GM19452 (cell line): ENCODE measurements around the gene IL26.

ENCODE experiments used
- ATAC-seq: cut with Tn5 transposase; IDR thresholded peaks from one replicate; pipeline ENCODE4 v1.9.1; 2021; ENCODE audit not compliant: unreplicated experiment

IL26 gene

DNA sequence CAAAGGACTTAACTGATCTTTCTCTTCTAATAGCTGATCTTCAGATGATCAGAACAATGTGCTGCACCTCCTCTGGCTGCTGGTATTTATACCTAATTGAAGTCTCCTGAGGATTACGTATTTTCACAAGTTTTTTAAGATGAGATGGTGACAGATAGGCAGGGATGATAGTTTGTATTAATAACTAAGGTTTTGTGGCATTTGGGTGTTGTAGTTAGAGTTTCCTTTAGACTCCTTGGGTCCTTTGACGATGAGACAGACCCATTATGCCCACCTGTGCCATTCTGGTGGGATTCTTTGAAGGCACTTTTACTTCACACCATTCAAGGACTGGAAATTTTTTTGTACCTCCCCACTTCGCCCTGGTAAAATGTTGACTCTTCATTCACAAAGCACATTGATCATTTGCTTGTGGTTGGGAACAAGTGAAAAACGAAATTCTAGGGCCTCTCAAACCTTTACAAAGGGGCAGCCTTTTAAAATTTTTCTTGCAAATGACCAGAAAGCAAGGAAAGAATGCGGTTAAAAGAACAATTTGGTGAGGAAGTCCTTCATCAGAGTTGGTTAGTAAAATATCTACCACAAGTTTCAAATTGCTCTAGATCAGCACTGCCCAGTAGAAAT lies 65.8 kb downstream of the IL26 start, which contains the start of gene IFNG:
Gene IFNG, minus strand, starts transcription at position 60 of the 624 bp plus-strand sequence. CDS start 125 bp downstream, outside the sequence.
- peak; percentile 51 for ATAC-seq

- ATAC-seq: no peak
These were observed 67.2 kb downstream of the IL26 start for GRCh38 chr12:68158432-68158831.

DNA sequence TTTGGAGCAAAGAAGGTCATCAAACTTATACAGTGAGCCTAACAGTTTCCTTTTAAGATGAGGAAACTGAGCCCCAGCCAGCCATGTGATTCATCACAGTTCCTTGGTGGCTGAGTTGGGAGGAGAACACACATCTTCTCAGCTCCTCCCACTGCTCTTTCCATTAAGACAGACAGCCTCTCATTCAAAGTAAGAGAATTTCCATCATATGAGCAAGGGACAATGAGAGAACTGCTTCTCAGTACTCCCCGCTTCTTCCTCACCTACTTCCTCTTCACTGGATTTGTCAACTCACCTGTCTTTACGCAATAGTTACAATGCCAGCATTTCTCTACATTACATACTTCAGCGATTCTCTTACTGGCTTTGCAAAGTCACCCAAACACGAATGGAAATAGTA lies 68.2 kb downstream of the IL26 start:
- ATAC-seq: no peak

- no peak for ATAC-seq
These were observed 69.0 kb downstream of the IL26 start for GRCh38 chr12:68156636-68157035.

DNA sequence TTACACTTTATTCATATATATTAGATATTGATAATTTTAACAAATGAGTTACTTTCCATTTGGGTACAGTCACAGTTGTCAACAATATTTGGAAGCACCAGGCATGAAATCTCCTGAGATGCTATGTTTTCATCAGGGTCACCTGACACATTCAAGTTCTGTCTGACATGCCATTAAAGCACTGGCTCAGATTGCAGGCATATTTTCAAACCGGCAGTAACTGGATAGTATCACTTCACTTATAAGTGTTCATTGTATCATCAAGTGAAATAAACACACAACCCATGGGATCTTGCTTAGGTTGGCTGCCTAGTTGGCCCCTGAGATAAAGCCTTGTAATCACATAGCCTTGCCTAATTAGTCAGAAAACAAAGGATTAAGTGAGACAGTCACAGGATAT lies 70.8 kb downstream of the IL26 start:
- ATAC-seq: no peak
